HG03139 (cell line): ENCODE measurements around the gene HP1BP3.
A peak's percentile ranks its signal among the peaks of the same experiment; 100 is the strongest.

Experiments
- ATAC-seq: cut with Tn5 transposase; IDR thresholded peaks from one replicate; pipeline ENCODE4 v1.9.1; 2021; ENCODE audit not compliant: unreplicated experiment

Gene HP1BP3

DNA sequence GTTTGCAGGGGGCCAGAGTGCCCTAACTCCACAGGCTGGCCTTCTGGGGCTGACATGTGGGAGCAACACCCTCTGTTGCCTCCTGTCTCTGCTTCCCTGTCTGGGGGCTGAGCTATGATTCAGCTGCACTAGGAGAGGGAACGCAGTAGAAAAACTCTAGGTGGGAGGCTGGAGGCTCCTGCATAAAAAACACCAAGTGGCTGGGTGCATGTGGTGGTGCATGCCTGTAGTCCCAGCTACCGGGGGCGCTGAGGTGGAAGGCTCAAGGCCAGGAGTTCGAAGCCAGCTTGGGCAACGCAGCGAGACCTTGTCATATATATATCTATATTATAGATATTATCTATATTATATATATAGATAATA lies 74.9 kb downstream of the HP1BP3 start:
- ATAC-seq: no peak

DNA sequence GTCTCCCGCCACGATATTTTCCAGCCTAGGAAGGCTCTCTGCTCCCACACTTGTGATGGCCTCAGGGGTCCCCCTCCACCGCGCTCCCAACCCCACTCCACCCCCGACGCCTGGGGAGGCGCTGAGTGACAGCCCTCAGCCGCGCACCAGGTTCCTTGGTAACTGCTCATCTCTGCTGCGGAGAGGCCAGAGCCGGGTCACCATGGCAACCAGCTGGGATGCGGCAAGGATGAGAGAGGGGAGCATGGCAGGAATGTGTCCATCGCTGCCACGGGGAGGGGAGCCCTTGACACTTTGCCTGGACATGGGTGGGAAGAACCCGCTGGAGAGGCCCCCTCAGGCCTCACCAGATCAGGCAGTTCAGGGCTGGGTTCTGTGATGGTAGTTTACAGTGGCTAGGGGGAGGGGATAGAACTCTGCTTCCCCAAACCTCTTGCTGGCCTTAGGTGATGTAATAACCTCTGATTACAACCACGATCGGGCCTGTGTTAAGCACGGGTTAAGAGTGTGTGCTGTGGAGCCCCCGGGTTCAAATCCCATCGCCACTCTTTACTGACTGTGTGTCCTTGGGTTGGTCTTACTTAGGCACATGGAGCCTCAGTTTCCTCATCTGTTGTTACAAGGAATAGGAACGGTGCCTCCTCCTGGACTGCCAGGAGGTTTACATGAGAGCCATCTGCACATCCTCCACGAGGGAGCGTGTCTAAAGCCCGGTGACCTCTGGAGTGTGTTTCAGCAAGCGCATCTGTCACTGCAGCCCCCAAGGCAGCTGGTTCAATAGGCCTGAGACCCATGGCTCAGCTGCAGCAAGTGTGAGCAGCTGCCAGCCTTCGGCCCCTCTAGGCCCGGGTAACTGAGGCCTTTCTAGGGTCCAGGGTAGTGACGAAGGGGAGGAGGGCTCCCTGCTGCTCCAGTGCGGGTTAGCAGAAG lies 75.6 kb downstream of the HP1BP3 start:
- no peak for ATAC-seq

DNA sequence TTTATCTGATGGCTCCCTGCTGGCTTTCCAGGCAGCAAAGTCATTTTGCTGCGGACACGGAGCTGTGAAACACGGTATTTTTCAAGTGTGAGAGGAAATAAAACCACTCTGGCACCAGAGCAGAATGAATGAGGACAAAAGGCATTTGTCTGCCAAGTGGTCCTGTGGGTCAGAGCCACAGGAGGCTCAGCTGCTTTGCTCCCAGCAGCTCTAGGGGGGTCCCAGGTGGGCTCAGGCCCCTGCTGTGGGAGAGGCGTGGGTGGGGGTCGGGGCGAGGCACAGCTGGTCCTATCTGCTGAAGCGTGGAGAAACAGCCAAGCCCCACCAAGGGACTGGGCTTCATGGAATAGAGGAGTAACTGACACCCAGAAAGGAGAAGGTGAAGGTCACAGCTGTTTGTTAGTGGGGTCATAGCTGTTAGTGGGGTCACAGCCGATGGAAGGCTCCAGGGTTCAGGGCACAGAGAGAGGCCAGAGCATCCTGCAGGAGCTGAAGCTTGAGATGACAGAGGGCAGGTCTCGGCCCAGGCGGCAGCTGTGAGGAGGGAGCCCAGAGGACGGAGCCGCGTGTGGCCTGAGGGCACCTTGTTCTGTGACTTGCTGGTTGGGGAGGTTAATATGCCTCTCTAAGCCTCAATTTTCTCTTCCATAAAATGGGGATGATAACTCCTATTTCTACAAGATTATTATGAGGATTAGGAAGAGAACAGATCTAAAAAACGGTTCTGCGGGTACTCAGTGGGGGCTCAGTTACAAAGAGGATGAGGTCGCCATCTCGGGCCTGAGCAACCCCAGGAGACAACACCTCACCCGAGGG lies 76.4 kb downstream of the HP1BP3 start:
- ATAC-seq: no peak

DNA sequence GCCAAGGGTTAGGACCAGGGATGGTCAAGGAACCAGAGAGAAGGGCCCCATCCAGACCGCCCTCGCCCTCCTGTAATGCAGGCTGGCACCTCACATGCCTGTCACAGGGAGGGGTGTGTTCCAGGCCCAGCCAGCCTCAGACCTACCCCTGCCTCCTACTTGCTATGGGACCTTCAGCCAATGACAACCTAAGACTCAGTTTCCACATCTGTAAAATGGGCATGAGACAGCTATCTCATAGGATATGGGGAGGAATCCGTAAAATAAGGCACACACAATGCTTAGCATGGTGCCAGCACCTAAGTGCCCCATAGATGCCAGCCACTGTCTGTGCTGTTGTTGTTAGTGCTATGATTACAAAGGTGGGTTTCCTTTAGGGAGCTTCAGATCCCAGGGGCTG lies 77.2 kb downstream of the HP1BP3 start:
- ATAC-seq: no peak

DNA sequence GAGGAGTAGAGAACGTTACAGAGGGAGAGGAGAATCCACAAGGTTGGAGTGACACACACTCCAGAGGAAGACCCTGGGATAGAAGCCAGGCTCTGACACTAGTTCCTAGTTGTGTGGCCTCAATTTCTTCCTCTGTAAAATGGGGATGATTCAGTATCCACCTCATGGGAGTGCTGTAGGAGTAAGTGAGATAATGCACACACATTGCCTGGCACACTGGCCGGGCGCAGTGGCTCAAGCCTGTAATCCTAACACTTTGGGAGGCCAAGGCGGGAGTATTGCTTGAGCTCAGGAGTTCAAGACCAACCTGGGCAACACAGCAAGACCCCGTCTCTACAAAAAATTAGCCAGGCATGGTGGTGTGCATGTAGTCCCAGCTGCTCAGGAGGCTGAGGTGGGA lies 78.2 kb downstream of the HP1BP3 start:
- no peak for ATAC-seq

DNA sequence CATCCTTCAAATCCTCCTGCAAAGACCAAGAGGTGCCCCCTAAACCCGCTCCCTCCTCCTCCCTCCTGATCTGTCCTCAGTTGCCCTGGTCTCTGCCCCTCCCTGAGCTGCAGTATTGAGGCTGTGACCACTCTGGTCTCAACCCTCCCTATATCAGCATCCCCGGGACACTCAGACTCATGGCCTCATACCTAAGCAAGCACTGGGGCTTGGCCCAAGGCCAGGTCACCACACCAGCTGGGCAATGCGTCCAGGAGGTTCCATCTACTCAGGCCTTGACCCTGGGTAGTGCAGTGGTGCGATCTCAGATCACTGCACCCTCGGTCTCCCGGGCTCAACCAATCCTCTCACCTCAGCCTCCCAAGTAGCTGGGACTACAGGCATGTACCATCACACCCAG lies 79.0 kb downstream of the HP1BP3 start:
- ATAC-seq: no peak

DNA sequence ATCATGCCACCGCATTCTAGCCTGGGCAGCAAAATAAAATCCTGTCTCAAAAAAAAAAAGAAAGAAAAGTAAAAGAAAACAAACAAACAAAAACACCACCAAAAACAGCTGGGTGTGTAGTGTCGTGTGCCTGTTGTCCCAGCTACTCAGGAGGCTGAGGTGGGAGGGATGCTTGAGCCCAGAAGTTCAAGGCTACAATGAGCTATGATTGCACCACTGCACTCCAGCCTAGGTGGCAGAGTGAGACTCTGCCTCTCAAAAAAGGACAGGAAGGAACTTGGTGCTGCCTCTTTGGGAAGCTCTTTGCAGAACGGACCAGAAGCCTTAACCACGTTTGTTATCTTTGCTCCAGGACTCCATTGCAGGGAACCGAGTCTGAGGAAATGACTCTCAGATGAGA lies 80.3 kb downstream of the HP1BP3 start:
- no peak for ATAC-seq

DNA sequence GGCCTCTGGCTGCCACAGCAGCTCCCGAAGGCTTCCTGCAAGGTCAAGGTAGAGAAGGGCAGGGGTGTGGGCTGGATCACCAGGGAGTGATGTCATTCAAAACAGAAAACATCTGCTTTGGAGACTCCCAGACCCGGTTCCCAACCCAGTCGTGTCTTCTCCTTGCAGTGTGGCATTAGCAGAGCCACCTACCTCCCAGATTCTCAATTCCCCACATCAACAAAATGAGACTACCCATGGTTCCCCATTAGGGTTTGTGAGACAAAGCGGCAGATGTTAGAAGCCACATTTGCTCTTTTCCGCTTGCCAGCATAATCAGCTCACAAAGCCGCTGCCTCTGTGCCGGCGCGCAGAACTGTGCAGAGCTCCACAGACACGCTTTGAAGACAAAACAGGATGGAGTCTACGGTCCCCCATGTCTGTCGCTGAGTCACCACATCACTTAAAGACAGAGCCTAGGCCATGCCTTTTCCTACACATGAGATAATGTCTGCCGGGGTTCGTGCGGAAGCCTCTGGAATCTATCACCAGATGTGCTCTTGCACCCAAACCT lies 81.8 kb downstream of the HP1BP3 start:
- ATAC-seq: no peak

DNA sequence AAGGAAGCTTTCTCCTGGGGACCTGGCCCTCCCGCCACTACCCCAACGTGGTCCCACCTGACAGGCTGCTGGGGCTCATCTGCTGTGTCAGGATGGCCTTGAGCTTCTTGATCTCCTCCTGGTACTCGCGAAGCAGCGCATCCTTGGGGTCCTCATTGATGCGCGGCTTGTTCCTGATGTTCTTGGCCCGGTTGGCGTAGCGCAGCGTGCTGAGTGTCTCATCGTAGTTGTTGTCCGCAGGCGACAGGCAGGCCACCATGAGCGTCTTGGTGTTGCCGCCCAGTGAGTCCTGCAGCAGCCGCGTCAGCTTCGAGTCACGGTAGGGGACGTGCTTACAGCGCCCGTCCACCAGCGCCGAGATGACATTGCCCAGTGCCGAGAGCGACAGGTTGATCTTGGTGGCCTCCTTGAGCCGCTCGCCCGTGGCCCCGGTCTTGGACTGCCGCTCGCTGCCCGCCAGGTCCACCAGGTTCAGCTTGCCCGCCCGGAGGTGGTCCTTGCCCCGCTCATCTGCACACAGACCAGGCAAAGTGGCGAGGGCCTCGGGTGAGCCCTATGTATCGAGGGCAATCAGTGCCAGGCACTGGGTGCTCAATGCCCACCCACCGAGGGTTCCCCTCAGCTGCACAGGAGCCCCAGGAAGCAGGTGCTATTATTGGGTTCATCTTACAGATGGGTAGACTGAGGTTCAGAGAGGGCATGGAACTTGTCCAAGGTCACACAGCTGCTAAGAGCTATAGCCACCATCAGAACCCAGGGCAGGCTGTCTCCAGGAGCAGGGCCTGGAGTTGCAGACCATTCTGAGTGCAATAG lies 82.5 kb downstream of the HP1BP3 start:
- no peak for ATAC-seq

DNA sequence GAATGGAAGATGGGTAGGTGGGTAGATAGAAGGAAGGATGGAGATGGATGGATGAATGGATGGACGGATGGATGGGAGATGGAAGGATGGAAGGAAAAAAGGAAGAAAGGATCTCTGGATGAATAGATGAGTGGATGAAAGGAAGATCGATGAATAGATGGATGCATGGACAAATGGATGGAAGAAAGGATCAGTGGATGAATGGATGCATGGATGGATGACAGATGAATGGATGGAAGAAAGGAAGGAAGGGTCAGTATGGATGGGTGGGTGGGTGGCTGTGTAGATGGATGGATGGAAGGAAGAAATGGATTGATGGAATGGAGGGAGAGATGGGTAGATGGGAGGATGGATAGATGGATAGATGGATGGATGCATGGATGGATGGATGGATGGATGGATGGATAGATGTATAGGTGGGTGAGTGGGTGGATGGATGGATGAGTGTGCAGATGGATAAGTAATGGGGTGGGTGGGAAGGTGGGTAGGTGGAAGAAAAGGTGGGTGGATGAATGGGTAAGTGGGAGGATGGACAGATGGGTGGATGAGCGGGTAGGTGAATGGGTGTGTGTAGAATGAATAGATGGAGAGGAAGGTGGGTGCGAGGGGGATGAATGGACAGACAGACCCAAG lies 83.9 kb downstream of the HP1BP3 start:
- no peak for ATAC-seq

DNA sequence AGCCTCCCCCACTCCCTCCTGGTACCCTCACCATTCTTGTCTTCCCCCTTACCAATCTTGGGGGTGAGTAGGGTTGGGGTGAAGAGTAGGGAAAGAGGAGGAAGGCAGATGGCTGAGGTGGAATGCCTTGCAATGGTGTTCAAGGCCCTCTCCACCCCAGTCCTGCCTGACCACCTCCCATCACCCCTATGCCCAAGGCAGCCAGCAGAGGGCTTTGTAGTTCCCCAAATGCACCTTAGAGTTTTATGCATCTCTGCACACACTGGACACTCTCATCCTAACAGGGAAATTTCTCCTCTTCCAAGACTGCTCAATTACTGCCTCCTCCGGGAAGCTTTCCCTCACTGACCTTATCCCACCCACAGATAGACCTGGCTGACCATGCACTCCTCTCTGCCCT lies 84.7 kb downstream of the HP1BP3 start:
- no peak for ATAC-seq

DNA sequence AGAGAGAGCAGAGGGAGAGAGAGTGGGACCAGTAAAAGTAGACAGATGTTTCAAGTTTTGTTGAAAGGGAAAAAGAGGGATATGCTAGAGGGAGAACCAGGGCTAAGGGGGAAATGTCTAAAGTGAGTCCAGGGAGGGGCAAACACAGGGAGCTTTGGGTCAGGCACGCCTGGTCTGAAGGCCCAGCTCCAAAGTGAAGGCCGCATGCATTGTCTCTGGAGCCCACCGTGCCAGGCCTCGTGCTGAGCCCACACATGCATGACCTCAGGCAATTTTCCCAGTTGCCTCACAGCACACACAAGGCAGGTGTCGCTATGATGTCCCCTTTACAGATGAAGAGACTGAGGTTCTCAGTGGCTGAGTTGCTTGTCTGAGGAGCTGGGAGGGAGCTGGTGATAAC lies 85.3 kb downstream of the HP1BP3 start:
- no peak for ATAC-seq

DNA sequence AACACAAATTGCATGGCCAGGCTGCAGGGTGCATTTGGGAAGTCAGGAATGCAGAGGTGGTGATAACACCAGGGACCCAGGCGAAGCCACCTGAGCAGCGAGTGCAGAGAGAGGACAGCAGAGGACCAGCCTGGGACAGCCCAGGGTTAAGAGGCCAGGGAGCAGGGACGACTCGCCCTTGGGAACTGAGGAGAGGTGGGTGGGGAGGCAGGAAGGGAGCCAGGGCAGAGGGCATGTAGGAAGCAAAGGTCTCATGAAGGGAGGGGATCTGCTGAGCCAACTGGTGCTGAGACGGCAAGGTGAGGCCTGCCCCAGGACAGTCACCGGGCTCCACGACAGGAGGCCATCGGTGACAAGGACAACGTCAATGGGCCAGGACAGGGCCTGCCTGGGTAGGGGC lies 85.7 kb downstream of the HP1BP3 start:
- ATAC-seq: no peak

DNA sequence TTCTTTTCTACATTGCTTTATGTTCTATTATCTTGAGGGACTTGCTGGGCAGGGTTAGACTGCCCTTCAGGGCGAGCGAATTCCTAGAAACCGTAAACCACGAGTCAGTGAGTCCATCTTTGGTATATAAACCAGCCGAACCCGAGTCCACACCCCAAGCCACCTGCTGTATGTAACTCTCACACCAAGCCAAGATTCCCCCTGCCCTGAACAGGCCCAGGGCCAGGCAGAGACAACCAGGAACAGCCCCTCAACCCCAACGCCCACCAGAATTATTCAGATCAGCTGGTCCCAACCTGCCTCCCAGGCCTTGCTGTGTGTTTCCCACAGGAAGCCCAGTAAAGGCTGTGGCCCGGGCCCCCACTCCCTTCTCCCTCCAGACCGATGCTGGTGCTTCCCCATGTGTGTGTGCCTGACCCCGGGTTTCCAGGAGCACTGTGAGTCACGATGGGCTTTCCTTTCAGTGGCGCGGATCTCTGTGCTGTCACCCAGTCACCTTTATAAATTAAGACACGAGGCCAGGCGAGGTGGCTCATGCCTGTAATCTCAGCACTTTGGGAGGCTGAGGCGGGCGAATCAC lies 86.4 kb downstream of the HP1BP3 start:
- ATAC-seq: no peak

DNA sequence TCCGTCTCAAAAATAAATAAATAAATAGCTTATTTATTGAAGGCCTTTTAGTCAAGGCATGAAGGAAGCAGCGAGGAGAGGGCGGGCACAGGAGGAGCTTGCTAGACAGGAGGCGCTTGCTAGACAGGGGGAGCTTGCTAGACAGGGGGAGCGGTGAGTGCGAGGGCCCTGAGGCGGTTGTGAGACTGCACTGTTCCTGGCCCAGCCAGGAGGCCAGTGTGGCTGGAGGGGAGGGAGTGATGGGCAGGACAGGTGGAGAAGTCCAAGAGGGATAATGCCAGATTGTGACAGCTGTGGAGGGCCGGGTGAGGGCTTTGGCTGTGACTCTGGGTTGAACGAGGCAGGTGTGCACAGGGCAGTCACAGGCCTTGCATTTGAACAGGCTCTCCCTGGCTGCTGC lies 87.5 kb downstream of the HP1BP3 start:
- ATAC-seq: no peak

DNA sequence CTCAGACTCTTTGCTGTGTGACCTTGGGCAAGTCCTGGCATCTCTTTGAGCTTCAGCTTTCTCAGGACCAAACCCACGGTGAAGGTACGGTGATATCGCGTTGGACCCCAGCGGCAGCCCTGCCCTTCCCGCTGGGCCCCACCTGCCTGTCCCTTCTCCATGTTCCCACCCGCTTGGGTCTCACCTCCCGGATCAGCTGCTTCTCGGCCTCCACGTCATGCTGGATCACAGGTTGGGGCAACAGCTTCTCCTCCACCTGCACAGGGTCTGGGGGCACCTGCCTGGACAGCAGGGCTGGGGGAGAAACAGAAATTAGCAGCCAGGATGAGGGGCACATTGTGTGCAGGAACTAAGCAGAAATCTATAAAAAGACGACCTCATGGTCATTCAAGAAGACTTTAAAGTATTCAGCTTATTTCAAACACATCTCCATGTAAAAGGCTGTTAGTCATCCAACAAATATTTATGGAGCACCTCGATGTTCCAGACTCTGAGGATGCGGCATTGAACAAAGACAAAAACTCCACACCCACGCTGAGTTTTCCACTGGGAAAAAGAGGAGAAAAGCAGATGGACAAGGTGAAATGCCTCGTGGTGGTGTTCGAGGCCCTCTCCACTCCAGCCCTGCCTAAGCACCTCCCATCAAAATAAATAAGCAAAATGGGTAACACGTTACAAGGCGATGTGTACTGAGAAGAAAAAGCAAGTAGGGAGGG lies 88.8 kb downstream of the HP1BP3 start:
- ATAC-seq: no peak

DNA sequence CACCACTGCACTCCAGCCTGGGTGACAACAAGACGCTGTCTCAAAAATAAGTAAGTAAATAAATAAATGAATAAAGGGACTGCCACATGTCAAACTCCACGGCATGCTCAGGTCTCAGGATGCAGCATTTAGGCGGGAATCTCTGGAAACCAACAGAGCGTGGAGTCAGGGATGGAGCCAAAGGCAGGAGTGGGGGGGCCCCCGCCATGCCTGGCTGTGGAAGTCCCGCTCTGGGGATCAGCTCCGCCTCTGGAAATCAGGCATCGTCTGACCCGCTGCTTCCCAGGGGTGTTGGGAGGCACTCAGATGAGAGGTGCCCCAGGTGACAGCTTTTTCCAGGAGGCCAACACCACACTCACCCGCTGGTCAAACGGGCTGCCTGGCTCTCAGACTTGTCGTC lies 89.5 kb downstream of the HP1BP3 start:
- ATAC-seq: no peak

DNA sequence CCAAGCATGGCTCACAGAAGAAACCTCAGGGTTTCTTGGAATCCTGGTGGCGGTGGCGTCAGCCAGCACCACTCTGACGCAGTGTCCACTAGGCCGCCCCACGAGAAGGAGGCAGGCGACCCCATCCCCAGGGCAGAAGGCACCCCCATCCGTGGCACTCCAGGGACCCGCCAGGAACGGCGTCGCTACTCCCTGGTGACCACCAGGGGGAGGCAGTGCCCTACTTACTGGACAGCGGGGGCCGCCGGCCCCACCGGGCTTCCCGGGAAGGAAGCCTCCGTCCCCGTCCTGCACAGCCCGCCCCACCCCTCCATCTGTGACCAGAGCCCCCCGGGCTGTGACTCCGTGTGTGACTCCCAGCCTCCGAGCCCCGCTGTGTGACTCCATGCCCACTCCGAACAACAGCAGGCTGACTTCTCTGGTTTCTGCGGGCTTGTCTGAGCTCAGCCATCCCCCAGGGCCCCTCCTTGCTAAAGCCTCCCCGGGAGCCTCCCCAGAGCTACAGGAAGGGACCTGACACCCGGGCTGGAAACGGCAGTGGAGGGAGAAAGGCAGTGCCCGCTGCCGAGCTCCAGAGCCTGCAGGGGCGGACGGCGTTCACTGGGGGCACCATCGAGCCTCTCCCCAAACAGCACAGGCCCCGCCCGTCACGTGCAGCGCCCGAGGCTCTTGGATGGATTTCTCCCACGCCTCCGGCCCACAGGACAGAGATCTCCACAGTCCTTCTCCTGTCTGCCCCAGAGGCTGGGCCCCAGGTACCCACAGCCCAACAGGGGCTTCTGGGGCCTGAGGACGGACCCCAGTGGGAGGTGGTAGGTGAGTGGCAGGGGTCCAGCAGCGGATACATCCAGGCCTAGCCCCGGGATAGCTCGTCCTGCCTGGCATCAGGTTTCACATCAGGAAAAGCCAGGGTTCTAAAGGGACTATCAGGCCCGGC lies 90.4 kb downstream of the HP1BP3 start:
- ATAC-seq: peak; percentile 62

DNA sequence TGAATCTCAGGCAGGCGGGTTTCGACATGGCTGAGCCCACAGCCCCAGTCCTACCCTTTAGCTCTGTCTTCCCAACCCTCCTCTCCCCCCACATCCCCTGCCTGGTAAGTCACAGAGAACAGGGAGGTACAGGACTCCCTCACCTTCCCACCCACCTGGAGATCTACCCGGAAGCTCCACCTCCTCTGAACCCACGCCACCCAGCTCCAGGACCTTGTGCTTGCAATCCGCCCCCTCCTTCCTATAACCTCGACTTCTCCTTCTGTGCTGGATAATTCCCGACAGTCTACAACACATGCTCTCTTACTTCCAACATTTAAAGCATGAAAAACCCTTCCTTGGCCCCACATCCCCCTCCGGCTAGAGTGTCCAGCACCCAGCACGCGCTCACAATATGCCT lies 91.6 kb downstream of the HP1BP3 start:
- ATAC-seq: no peak
